Measurements from ENCODE around the gene RBM12. TPM values are rescaled to one million over a fixed set of nuclear protein-coding genes. Genes with fewer than 3 reads are reported as not detected.

The RBM12 gene
- total RNA-seq, 3 donors from 2014 or later (not counting 1 experiment from before 2014, with no cell fraction given): 80.9 to 112 (median 89.4) TPM

- H3K4me3 ChIP-seq (ENCODE audit: low read length): peak overlapping the region; percentile 81
- under 1% methylated on average over 27 of the region's 28 CpGs for WGBS (ENCODE audit: insufficient coverage)
- peaks cover 24% of the 10 kb centered on the region for H3K4me1 ChIP-seq (ENCODE audit: control insufficient read depth, insufficient read depth, low read length)
Observed at GRCh38 chr20:35663516-35664465, 909 bp downstream of the RBM12 start.

GRCh38 chr20:35662551-35662950, 2.1 kb downstream of the RBM12 start:
- Histone ChIP-seq H3K27me3 (ENCODE audit: control insufficient read depth, insufficient read depth, low read length) (no peaks in the 10 kb centered on the region), H3K27ac (ENCODE audit: low read length) (peak overlapping the region; percentile 67), H3K36me3 (ENCODE audit: control insufficient read depth, insufficient read depth, low read length) (no peaks in the 10 kb centered on the region), H3K9me3 (ENCODE audit: control insufficient read depth, insufficient read depth, low read length) (no peaks in the 10 kb centered on the region), H3K4me3 (ENCODE audit: low read length) (no peak overlapping the region), H3K4me1 (ENCODE audit: control insufficient read depth, insufficient read depth, low read length) (peaks cover 34% of the 10 kb centered on the region)
- 19% methylated on average over 2 of the region's 2 CpGs for WGBS (ENCODE audit: insufficient coverage)
- Mint-ChIP-seq H3K4me3 (peak overlapping the region; percentile 96), H3K9me3 (no peaks in the 10 kb centered on the region), H3K27me3 (ENCODE audit: low read depth in 2 of 2) (no peaks in the 10 kb centered on the region), H3K4me1 (peaks cover 63 to 66% of the 10 kb centered on the region in 2 donors), H3K36me3 (no peaks in the 10 kb centered on the region), H3K27ac (peak overlapping the region in 1 of 2 donors; percentile 100)
- intact Hi-C loops (cut with micrococcal nuclease): loop anchor here (5.0 kb wide), 1 partner anchor 35 kb away; the partner anchor contains the start of genes NFS1 and ROMO1
- peak in 1 of 2 donors; percentile 28 for DNase-seq
- no peak for TF ChIP-seq CTCF (IDR thresholded peaks at IDR 0.05)
- no peak for ATAC-seq

More at GRCh38 chr20:35663516-35664465, 909 bp downstream of the RBM12 start:
- intact Hi-C loops (cut with micrococcal nuclease): loop anchor here (1.0 to 5.0 kb wide), 5 partner anchors 34 to 123 kb away; partner anchors contain the start of genes NFS1, RBM39 and ROMO1
- Histone ChIP-seq H3K27me3 (ENCODE audit: control insufficient read depth, insufficient read depth, low read length) (no peaks in the 10 kb centered on the region), H3K36me3 (ENCODE audit: control insufficient read depth, insufficient read depth, low read length) (peaks cover 3% of the 10 kb centered on the region), H3K27ac (ENCODE audit: low read length) (peak overlapping the region; percentile 97), H3K9me3 (ENCODE audit: control insufficient read depth, insufficient read depth, low read length) (no peaks in the 10 kb centered on the region)
- H3K4me3 Mint-ChIP-seq: peak overlapping the region; percentile 96
- H3K27me3 Mint-ChIP-seq (ENCODE audit: low read depth in 2 of 2): no peaks in the 10 kb centered on the region
- H3K4me1 Mint-ChIP-seq: peaks cover 60 to 64% of the 10 kb centered on the region in 2 donors
- no peak for TF ChIP-seq CTCF (IDR thresholded peaks at IDR 0.05)
- H3K9me3 Mint-ChIP-seq: no peaks in the 10 kb centered on the region
- peak; percentile 54 to 74 (median 61) for ATAC-seq
- peaks cover 4% of the 10 kb centered on the region for H3K36me3 Mint-ChIP-seq
- H3K27ac Mint-ChIP-seq: peak overlapping the region in 1 of 2 donors; percentile 100
- peak; percentile 68 to 83 for DNase-seq

GRCh38 chr20:35661908-35662307, 2.8 kb downstream of the RBM12 start:
- H3K27me3 ChIP-seq (ENCODE audit: control insufficient read depth, insufficient read depth, low read length): no peaks in the 10 kb centered on the region
- no peak for TF ChIP-seq CTCF (IDR thresholded peaks at IDR 0.05)
- no peak overlapping the region for H3K4me3 ChIP-seq (ENCODE audit: low read length)
- H3K4me1 ChIP-seq (ENCODE audit: control insufficient read depth, insufficient read depth, low read length): peaks cover 36% of the 10 kb centered on the region
- H3K36me3 Mint-ChIP-seq: no peaks in the 10 kb centered on the region
- no peaks in the 10 kb centered on the region for H3K27me3 Mint-ChIP-seq (ENCODE audit: low read depth in 2 of 2)
- ATAC-seq: no peak
- intact Hi-C loops (cut with micrococcal nuclease): loop anchor here (5.0 kb wide), 1 partner anchor 35 kb away; the partner anchor contains the start of genes NFS1 and ROMO1
- H3K27ac Mint-ChIP-seq: peak overlapping the region in 1 of 2 donors; percentile 100
- peak overlapping the region; percentile 96 for H3K4me3 Mint-ChIP-seq
- DNase-seq: no peak
- H3K36me3 ChIP-seq (ENCODE audit: control insufficient read depth, insufficient read depth, low read length): peaks cover 5% of the 10 kb centered on the region
- peaks cover 69 to 73% of the 10 kb centered on the region in 2 donors for H3K4me1 Mint-ChIP-seq
- WGBS (ENCODE audit: insufficient coverage): 22% methylated on average over 3 of the region's 3 CpGs
- H3K9me3 Mint-ChIP-seq: no peaks in the 10 kb centered on the region
- no peaks in the 10 kb centered on the region for H3K9me3 ChIP-seq (ENCODE audit: control insufficient read depth, insufficient read depth, low read length)
- peak overlapping the region; percentile 67 for H3K27ac ChIP-seq (ENCODE audit: low read length)

Measured in natural killer cell (primary cell).